Measurements from ENCODE around the gene KLK11. TPM values are rescaled to one million over a fixed set of nuclear protein-coding genes. Genes with fewer than 3 reads are reported as not detected.

The KLK11 gene
- total and polyA plus RNA-seq, 10 of the 15 experiments (the other 5 are each of a cell fraction or from before 2014, with no cell fraction given), result not detected

DNA sequence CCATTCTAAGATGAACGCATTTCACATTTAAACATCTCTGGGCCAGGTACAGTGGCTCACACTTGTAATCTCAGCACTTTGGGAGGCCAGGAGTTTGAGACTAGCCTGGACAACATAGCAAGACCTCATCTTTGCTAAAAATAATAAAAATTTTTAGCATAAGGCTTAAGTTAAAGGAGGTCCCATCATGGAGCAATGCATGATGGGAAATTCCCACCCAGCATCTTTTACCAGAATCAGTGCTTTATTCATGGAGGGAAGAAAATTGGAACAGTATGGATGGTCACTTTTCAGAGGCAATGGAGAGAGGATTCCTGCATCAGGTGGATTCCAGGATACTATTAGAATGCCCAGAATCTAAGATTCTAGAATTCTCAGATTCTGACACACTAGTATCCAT lies 21.2 kb downstream of the KLK11 start:
- ChIA-PET CTCF (no interaction called here), POLR2A (no interaction called here), RAD21 (ENCODE audit: unreplicated experiment) (no interaction called here), SMC1A (ENCODE audit: uncharacterized antibody, unreplicated experiment) (no interaction called here)
- no TSS peak for BruUV-seq (replicated peaks)
- no peaks in the 10 kb centered on the region for H3K27me3 ChIP-seq (replicated peaks in 1 of 2; ENCODE audit: control insufficient read depth in 2 of 2, insufficient read depth in 2 of 2, low read length in 1 of 2)
- no peaks in the 10 kb centered on the region for H3K79me2 ChIP-seq (ENCODE audit: control insufficient read depth, insufficient read depth, low read length)
- no peak overlapping the region for H3K9ac ChIP-seq (ENCODE audit: control insufficient read depth, insufficient read depth, low read length)
- no peaks in the 10 kb centered on the region for H3K9me3 ChIP-seq (replicated peaks; ENCODE audit: control insufficient read depth, insufficient read depth, low read length)
- no peaks in the 10 kb centered on the region for H4K20me1 ChIP-seq (ENCODE audit: control insufficient read depth, insufficient read depth)
- WGBS (ENCODE audit: insufficient coverage, insufficient replicate concordance, low lambda C conversion rate, missing lambda C conversion rate), result 86% methylated on average over 1 of the region's 1 CpG
- in situ Hi-C loops (cut with MboI), result no loop called here
- intact Hi-C loops (cut with micrococcal nuclease; ENCODE audit: unreplicated experiment), result no loop called here
- ATAC-seq (no peak), DNase-seq (ENCODE audit: low read depth, low spot score) (no peak), FAIRE-seq (no peak)
- H3K36me3 ChIP-seq (ENCODE audit: control insufficient read depth in 2 of 2, insufficient read depth in 2 of 2, low read length in 1 of 2), result no peaks in the 10 kb centered on the region
- H3K27ac ChIP-seq (ENCODE audit: control insufficient read depth, insufficient read depth), result no peak overlapping the region
- H3K4me1 ChIP-seq (ENCODE audit: control insufficient read depth, insufficient read depth, low read length), result no peaks in the 10 kb centered on the region
- TF ChIP-seq, protein P1, sequence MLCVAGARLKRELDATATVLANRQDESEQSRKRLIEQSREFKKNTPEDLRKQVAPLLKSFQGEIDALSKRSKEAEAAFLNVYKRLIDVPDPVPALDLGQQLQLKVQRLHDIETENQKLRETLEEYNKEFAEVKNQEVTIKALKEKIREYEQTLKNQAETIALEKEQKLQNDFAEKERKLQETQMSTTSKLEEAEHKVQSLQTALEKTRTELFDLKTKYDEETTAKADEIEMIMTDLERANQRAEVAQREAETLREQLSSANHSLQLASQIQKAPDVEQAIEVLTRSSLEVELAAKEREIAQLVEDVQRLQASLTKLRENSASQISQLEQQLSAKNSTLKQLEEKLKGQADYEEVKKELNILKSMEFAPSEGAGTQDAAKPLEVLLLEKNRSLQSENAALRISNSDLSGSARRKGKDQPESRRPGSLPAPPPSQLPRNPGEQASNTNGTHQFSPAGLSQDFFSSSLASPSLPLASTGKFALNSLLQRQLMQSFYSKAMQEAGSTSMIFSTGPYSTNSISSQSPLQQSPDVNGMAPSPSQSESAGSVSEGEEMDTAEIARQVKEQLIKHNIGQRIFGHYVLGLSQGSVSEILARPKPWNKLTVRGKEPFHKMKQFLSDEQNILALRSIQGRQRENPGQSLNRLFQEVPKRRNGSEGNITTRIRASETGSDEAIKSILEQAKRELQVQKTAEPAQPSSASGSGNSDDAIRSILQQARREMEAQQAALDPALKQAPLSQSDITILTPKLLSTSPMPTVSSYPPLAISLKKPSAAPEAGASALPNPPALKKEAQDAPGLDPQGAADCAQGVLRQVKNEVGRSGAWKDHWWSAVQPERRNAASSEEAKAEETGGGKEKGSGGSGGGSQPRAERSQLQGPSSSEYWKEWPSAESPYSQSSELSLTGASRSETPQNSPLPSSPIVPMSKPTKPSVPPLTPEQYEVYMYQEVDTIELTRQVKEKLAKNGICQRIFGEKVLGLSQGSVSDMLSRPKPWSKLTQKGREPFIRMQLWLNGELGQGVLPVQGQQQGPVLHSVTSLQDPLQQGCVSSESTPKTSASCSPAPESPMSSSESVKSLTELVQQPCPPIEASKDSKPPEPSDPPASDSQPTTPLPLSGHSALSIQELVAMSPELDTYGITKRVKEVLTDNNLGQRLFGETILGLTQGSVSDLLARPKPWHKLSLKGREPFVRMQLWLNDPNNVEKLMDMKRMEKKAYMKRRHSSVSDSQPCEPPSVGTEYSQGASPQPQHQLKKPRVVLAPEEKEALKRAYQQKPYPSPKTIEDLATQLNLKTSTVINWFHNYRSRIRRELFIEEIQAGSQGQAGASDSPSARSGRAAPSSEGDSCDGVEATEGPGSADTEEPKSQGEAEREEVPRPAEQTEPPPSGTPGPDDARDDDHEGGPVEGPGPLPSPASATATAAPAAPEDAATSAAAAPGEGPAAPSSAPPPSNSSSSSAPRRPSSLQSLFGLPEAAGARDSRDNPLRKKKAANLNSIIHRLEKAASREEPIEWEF (IDR thresholded peaks at IDR 0.05; ENCODE audit: insufficient replicate concordance, low read depth, low read length), result no peak
- TF ChIP-seq SMAD5 (IDR thresholded peaks at IDR 0.05; ENCODE audit: low read depth) (no peak), YY1 (IDR thresholded peaks at IDR 0.05; ENCODE audit: low read depth, low read length) (no peak), TAF1 (IDR thresholded peaks at IDR 0.05; ENCODE audit: borderline replicate concordance, low read depth, low read length) (no peak), ESRRA (IDR thresholded peaks at IDR 0.05; ENCODE audit: low read length) (no peak), PAX8 (IDR thresholded peaks at IDR 0.05) (no peak), RBBP5 (conservative IDR thresholded peaks at IDR 0.05) (no peak), RAD51 (IDR thresholded peaks at IDR 0.05) (no peak), SRF (IDR thresholded peaks at IDR 0.05; ENCODE audit: low read depth in 2 of 2, low read length in 2 of 2) (no peak), JUND (IDR thresholded peaks at IDR 0.05; ENCODE audit: low read depth, low read length) (no peak), RELA (IDR thresholded peaks at IDR 0.05; ENCODE audit: borderline replicate concordance, partially characterized antibody) (no peak), PRDM15 (CRISPR knock-in tag; IDR thresholded peaks at IDR 0.05) (no peak), CHD1 (IDR thresholded peaks at IDR 0.05; ENCODE audit: low read depth, low read length) (no peak)
- TF ChIP-seq, protein P2, sequence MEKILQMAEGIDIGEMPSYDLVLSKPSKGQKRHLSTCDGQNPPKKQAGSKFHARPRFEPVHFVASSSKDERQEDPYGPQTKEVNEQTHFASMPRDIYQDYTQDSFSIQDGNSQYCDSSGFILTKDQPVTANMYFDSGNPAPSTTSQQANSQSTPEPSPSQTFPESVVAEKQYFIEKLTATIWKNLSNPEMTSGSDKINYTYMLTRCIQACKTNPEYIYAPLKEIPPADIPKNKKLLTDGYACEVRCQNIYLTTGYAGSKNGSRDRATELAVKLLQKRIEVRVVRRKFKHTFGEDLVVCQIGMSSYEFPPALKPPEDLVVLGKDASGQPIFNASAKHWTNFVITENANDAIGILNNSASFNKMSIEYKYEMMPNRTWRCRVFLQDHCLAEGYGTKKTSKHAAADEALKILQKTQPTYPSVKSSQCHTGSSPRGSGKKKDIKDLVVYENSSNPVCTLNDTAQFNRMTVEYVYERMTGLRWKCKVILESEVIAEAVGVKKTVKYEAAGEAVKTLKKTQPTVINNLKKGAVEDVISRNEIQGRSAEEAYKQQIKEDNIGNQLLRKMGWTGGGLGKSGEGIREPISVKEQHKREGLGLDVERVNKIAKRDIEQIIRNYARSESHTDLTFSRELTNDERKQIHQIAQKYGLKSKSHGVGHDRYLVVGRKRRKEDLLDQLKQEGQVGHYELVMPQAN (conservative IDR thresholded peaks at IDR 0.05), result no peak
- no peak overlapping the region for H2AFZ ChIP-seq (ENCODE audit: control insufficient read depth, low read depth, low read length)
- no peak overlapping the region for H3K4me2 ChIP-seq (ENCODE audit: control insufficient read depth, insufficient read depth)
- H3K4me3 ChIP-seq, result no peak overlapping the region
